Activated CD8-positive, alpha-beta T cell treated with anti-CD3 and anti-CD28 coated beads for 36 hours (primary cell): Measurements from ENCODE around the gene SCFD1. TPM values are rescaled to one million over a fixed set of nuclear protein-coding genes. Genes with fewer than 3 reads are reported as not detected.
"Not testable (repeated sequence)": the region's sequence is repeated elsewhere in the genome, so short reads cannot be mapped to it uniquely, and the experiment has no call there.

Experiments
- ATAC-seq: fragments of 200-7000 bp; cut with Tn5 transposase; one replicate; pipeline ENCODE4 v1.10.0; 2021; ENCODE audit warnings: mild to moderate bottlenecking, moderate library complexity
- CTCF ChIA-PET: fragments of 350-600 bp; sonication (Branson Sonifier 250); formaldehyde crosslinking; loops from one replicate; lab custom pipeline; 2021; ENCODE audit warnings: antibody characterized with exemption; lab: Charles Lee
- POLR2A ChIA-PET: fragments of 350-600 bp; sonication (Branson Sonifier 250); formaldehyde crosslinking; loops from one replicate; lab custom pipeline; 2021; ENCODE audit warnings: antibody characterized with exemption; lab: Charles Lee
- DNase-seq: peaks from one replicate; pipeline ENCODE4 v3.0.0-alpha.2; 2020
- H3K27ac Mint-ChIP-seq: one replicate; pipeline ENCODE4 v1.8.0; 2021; ENCODE audit warnings: mild to moderate bottlenecking, mixed read lengths
- H3K27me3 Mint-ChIP-seq: one replicate; pipeline ENCODE4 v1.8.0; 2021; ENCODE audit warnings: mixed read lengths
- H3K36me3 Mint-ChIP-seq: one replicate; pipeline ENCODE4 v1.8.0; 2021; ENCODE audit warnings: low read depth, mixed read lengths
- H3K4me1 Mint-ChIP-seq: one replicate; pipeline ENCODE4 v1.8.0; 2021; ENCODE audit warnings: low read depth, mixed read lengths
- H3K4me3 Mint-ChIP-seq: one replicate; pipeline ENCODE4 v1.8.0; 2021; ENCODE audit warnings: mild to moderate bottlenecking, moderate library complexity, mixed read lengths
- H3K9me3 Mint-ChIP-seq: one replicate; pipeline ENCODE4 v1.8.0; 2021; ENCODE audit warnings: mixed read lengths
- CTCF ChIP-seq: fragments of 200-600 bp; IDR thresholded peaks from one replicate; pipeline ENCODE4 v1.8.0; 2022; ENCODE audit warnings: antibody characterized with exemption, mild to moderate bottlenecking
- intact Hi-C: fragments of 100-400 bp; cut with micrococcal nuclease; formaldehyde crosslinking; loops from one replicate; pipeline ENCODE4 v1.10.0; 2022
- total RNA-seq, 2 experiments: library from RNA; stranded (reverse); gene quantifications; one replicate each; pipeline ENCODE4 v1.2.3, GENCODE V29; 2021

SCFD1 gene
- total RNA-seq, 2 experiments from 2014 or later: 61.6 to 67.2 TPM

- TF ChIP-seq CTCF: no peak
- H3K36me3 Mint-ChIP-seq: peaks cover 32% of the 10 kb centered on the region
- H3K27me3 Mint-ChIP-seq: no peaks in the 10 kb centered on the region
- no peak for ATAC-seq
- no peak for DNase-seq
- CTCF ChIA-PET: no interaction called here
- H3K9me3 Mint-ChIP-seq: peaks cover 2% of the 10 kb centered on the region
- intact Hi-C loops: no loop called here
- peaks cover 2% of the 10 kb centered on the region for H3K4me1 Mint-ChIP-seq
- H3K4me3 Mint-ChIP-seq: no peak overlapping the region
- POLR2A ChIA-PET: no interaction called here
- H3K27ac Mint-ChIP-seq: no peak overlapping the region
Observed at GRCh38 chr14:30680036-30680435, 57.9 kb downstream of the SCFD1 start.

GRCh38 chr14:30680776-30681175, 58.7 kb downstream of the SCFD1 start:
- POLR2A ChIA-PET: not testable (repeated sequence)
- H3K36me3 Mint-ChIP-seq: peaks cover 32% of the 10 kb centered on the region
- CTCF ChIA-PET: interaction anchor here (0.7 to 2.2 kb wide), 3 partner anchors 17 to 59 kb away, joined by 3 to 9 read pairs (median 4); partner anchors contain the start of gene SCFD1

GRCh38 chr14:30681752-30682355, 59.7 kb downstream of the SCFD1 start:
- no peak for DNase-seq
- Mint-ChIP-seq H3K4me3 (no peak overlapping the region), H3K27ac (no peak overlapping the region), H3K9me3 (peaks cover 2% of the 10 kb centered on the region), H3K27me3 (no peaks in the 10 kb centered on the region), H3K4me1 (peaks cover 2% of the 10 kb centered on the region), H3K36me3 (peaks cover 28% of the 10 kb centered on the region)
- ChIA-PET POLR2A (no interaction called here), CTCF (interaction anchor here (0.7 to 2.2 kb wide), 6 partner anchors 10 to 60 kb away, joined by 3 to 9 read pairs (median 4); partner anchors contain the start of gene SCFD1)
- intact Hi-C loops: no loop called here
- TF ChIP-seq CTCF: peak; percentile 44
- ATAC-seq: no peak

More at GRCh38 chr14:30680776-30681175, 58.7 kb downstream of the SCFD1 start:
- H3K4me3 Mint-ChIP-seq, DNase-seq, ATAC-seq, intact Hi-C loops, H3K9me3 Mint-ChIP-seq, H3K27ac Mint-ChIP-seq, H3K27me3 Mint-ChIP-seq, H3K4me1 Mint-ChIP-seq: not testable (repeated sequence)

- H3K9me3 Mint-ChIP-seq, H3K36me3 Mint-ChIP-seq: not testable (repeated sequence)
Observed at GRCh38 chr14:30690487-30691355, 68.6 kb downstream of the SCFD1 start.

GRCh38 chr14:30691751-30692398, 69.8 kb downstream of the SCFD1 start:
- DNase-seq: no peak
- Mint-ChIP-seq H3K4me3 (no peak overlapping the region), H3K36me3 (peaks cover 8% of the 10 kb centered on the region), H3K27me3 (no peaks in the 10 kb centered on the region), H3K9me3 (no peaks in the 10 kb centered on the region), H3K27ac (no peak overlapping the region), H3K4me1 (no peaks in the 10 kb centered on the region)
- ATAC-seq: no peak
- intact Hi-C loops: no loop called here
- ChIA-PET CTCF (interaction anchor here (0.8 to 1.8 kb wide), 2 partner anchors 10 to 35 kb away, joined by 3 to 7 read pairs; no protein-coding TSS in a partner anchor), POLR2A (no interaction called here)
- no peak for TF ChIP-seq CTCF

More at GRCh38 chr14:30690487-30691355, 68.6 kb downstream of the SCFD1 start:
- H3K27ac Mint-ChIP-seq: peak overlapping the region; percentile 73
- intact Hi-C loops, ATAC-seq, H3K27me3 Mint-ChIP-seq, POLR2A ChIA-PET, H3K4me1 Mint-ChIP-seq, CTCF ChIA-PET: not testable (repeated sequence)
- DNase-seq: peak; percentile 54
- peak overlapping the region; percentile 51 for H3K4me3 Mint-ChIP-seq
